T-helper 1 cell treated with Interleukin-12 subunit alpha and Interleukin-12 subunit beta and Interleukin-4 antibody, amounts not matched to agents 30 μg/mL and 1 μg/mL, for 36 hours (primary cell): ENCODE results near the gene HPCAL1.
A peak's percentile ranks its signal among the peaks of the same experiment; 100 is the strongest.

Experiments
- H3K27ac Mint-ChIP-seq: one replicate; pipeline ENCODE4 v1.8.0; 2021; ENCODE audit warnings: mild to moderate bottlenecking, mixed read lengths
- H3K27me3 Mint-ChIP-seq: one replicate; pipeline ENCODE4 v1.8.0; 2021; ENCODE audit warnings: low read depth, mixed read lengths
- H3K36me3 Mint-ChIP-seq: one replicate; pipeline ENCODE4 v1.8.0; 2021; ENCODE audit warnings: low read depth, mixed read lengths
- H3K4me1 Mint-ChIP-seq: one replicate; pipeline ENCODE4 v1.8.0; 2021; ENCODE audit warnings: low read depth, mixed read lengths
- H3K4me3 Mint-ChIP-seq: one replicate; pipeline ENCODE4 v1.8.0; 2021; ENCODE audit warnings: mild to moderate bottlenecking, moderate library complexity, mixed read lengths
- H3K9me3 Mint-ChIP-seq: one replicate; pipeline ENCODE4 v1.8.0; 2021; ENCODE audit warnings: mixed read lengths

Gene HPCAL1

DNA sequence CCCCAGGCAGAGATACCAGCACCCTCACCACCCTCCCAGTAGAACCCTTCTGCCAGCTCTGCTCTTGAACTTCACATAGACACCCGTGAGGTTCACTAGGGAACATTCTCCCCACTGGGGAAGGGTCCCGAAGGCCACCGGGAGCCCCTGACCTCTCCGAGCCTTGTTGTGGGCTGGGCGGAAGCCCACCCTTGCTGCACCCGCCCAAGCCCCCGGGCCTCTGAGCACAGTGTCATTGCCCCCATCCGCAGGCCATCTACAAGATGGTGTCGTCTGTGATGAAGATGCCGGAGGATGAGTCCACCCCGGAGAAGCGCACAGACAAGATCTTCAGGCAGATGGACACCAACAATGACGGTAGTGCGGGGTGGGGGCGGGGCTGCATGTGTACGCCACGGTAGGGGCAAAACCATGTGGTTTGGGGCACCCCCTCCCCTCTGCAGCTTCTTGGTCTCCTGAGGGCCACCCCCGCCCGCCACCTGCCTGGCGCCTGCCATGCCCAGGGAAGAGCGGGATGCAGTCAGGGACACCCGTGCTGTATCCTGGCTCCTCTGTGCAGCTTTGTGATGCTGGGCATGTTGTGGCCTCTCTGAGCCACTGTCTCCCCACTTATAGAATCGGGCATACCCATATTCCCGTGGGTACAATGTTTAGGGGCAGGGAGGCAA lies 120.2 kb downstream of the HPCAL1 start:
- Mint-ChIP-seq H3K4me1 (no peaks in the 10 kb centered on the region), H3K4me3 (no peak overlapping the region), H3K27ac (no peak overlapping the region), H3K27me3 (no peaks in the 10 kb centered on the region), H3K9me3 (no peaks in the 10 kb centered on the region), H3K36me3 (peaks cover 2% of the 10 kb centered on the region)

DNA sequence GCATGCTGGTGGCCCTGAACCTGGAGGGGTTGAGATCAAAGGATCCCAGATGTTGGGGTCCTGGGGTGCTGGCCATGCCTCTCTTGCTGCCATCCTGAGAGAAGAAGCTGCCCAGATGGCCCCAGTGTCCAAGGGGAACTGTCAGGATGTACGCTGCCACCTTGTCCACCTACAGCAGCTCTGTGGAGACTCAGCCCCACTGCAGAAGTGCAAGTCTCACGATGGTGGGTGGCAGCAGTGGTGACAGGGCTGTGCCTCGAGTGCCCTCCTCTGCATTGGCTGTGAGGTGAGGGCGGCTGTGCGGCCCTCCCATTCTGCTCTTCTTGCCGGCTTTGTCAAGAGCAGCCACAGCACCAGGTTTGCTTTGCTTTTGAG lies 120.7 kb downstream of the HPCAL1 start:
- Mint-ChIP-seq H3K27me3 (no peaks in the 10 kb centered on the region), H3K9me3 (no peaks in the 10 kb centered on the region), H3K4me3 (no peak overlapping the region), H3K4me1 (no peaks in the 10 kb centered on the region), H3K36me3 (peaks cover 2% of the 10 kb centered on the region), H3K27ac (no peak overlapping the region)

DNA sequence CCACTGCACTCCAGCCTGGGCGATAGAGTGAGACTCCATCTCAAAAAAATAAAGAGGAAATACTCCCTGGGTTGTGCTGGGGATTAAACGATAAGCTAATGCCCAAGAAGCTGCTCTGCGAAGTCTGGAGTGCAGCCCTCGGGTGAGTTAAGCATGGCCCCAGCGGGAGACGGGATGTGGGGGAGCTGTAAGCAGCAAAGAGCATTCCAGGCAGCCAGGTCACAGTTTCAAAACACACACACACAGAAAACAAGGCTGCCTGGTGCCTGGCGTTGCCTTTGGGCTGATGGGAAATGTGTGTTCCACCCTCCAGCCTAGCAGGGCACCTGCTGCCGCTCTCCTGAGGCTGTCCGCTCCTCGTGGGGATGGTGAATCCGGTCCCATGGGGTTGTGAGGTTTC lies 121.3 kb downstream of the HPCAL1 start:
- Mint-ChIP-seq H3K4me3 (no peak overlapping the region), H3K9me3 (no peaks in the 10 kb centered on the region), H3K27ac (no peak overlapping the region), H3K4me1 (no peaks in the 10 kb centered on the region), H3K36me3 (peaks cover 2% of the 10 kb centered on the region), H3K27me3 (no peaks in the 10 kb centered on the region)

DNA sequence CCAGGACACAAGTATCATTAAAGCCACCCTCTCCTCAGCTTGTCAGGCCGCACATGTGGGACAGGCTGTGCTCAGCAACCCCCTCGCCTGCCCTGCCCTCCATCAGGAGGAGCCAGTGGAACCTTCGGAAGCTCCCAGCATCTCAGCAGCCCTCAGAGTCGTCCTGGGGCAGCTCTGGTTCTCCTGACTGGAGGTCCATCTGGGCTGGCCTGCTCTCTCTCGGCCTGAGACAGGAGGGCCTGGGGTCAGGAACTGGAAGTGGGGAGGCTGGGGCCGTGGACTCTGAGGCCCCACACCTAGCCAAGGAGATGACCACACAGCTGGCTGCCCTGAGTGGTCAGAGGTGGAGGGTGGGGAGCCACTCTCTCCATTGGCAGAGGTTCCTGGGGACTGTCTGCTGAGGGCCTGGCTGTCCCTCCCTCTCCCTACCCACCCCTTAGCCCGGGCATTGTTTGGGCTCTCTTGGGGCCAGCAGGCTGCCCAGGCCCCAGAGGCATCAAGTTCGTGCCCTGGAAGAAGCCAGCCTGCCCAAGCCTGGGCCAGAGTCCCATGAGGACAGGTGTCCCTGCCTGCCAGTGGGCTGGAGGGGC lies 122.3 kb downstream of the HPCAL1 start:
- Mint-ChIP-seq H3K27me3 (no peaks in the 10 kb centered on the region), H3K4me1 (no peaks in the 10 kb centered on the region), H3K27ac (no peak overlapping the region), H3K36me3 (peaks cover 2% of the 10 kb centered on the region), H3K9me3 (no peaks in the 10 kb centered on the region), H3K4me3 (no peak overlapping the region)

DNA sequence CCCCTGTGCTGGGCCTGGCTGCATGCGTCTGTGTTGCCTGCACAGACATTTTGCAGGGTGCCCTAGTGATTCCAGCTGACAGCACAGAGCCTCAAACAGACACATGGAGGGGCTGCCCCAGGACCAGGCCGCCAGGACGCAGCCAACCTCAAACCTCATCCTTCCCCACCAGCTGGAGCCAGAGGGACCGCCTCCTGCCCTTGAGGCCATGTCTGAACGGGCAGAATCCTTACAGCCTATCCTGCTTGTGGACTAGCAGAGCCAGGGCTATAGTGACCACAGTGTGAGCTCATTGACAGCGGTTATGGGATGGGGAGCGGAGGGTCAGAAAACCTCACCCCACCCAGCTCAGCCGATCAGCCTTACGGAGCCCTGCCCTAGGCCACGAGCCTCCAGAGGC lies 123.0 kb downstream of the HPCAL1 start:
- H3K4me1 Mint-ChIP-seq: no peaks in the 10 kb centered on the region
- no peaks in the 10 kb centered on the region for H3K9me3 Mint-ChIP-seq
- H3K27ac Mint-ChIP-seq: no peak overlapping the region
- H3K4me3 Mint-ChIP-seq: no peak overlapping the region
- H3K36me3 Mint-ChIP-seq: peaks cover 2% of the 10 kb centered on the region
- no peaks in the 10 kb centered on the region for H3K27me3 Mint-ChIP-seq

DNA sequence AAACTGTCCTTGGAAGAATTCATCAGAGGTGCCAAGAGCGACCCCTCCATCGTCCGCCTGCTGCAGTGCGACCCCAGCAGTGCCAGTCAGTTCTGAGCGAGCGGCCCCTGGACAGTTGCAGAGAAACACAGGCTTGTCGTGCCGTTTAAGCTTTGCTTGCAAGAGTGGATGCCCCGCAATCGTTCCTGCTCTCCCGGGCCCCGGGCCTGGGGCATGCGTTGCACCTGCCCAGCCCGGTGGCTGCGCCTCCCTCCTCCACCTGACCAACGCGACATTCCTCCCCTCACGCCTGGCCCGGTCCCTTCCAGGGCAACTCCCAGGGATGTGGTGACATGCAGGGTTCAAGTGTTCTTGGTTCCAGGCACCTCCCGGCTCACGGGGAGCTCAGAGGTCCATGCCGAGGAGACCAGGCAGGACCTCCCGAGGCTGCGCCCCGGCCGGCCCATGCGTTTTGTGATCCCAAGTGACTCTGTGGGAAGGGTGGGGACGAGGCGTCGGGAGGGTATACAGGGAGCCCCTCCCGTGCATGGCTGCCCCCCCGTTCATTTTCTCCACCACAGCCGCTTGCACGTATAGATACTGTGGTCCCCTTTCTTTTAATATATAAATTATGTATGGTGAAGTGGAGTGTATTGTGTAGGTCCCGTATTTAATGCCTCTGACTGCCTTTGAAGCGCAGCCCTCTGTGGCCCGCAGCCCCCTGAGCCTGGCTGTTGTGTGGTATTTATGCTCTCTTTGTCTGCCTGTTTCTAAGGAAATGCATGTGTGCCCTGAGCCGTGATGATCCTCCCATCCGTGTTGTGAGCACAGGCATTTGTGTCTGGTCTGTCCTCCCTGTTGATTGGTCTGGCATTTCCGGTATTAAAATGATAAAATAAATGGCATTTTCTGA lies 124.3 kb downstream of the HPCAL1 start:
- Mint-ChIP-seq H3K4me3 (no peak overlapping the region), H3K27ac (no peak overlapping the region), H3K36me3 (no peaks in the 10 kb centered on the region), H3K9me3 (no peaks in the 10 kb centered on the region), H3K27me3 (no peaks in the 10 kb centered on the region), H3K4me1 (no peaks in the 10 kb centered on the region)

DNA sequence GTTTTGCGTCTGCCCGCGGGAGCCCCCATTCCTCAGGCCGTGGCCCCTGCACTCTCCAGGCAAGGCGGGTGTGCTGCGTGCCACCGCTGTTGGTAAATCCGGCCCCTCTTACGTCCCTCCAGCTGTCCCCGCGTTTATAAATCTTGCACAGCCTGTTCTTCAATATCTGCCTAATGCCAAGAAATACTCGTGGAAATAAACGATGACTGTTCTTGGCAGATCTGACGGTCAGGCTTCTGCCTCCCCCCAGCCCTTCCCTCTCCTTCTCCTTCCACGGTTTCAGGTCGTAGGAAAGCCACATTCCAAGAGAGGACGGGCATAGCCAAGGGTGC lies 124.9 kb downstream of the HPCAL1 start:
- Mint-ChIP-seq H3K4me3 (no peak overlapping the region), H3K9me3 (no peaks in the 10 kb centered on the region), H3K4me1 (no peaks in the 10 kb centered on the region), H3K36me3 (no peaks in the 10 kb centered on the region), H3K27ac (no peak overlapping the region), H3K27me3 (no peaks in the 10 kb centered on the region)

DNA sequence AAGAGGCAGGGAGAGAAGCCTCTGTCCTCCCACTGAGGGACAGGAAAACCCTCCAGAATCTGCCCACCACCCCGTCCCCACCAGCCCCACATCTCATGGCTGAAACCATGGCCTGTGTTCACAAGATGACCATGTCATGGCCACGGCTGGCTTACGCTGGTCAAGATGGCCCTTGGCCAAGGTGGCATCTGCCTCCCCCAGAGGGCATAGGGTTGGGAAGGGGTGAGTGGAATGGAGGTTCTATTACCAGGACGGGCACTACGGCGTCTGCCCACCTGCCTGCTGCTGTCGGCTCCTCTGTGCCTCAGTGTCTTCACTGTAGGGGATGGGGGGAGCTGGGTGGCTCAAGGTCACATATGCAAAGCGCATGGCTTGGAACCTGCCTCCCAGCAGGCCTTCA lies 125.7 kb downstream of the HPCAL1 start:
- Mint-ChIP-seq H3K4me3 (no peak overlapping the region), H3K36me3 (no peaks in the 10 kb centered on the region), H3K9me3 (no peaks in the 10 kb centered on the region), H3K4me1 (peaks cover 4% of the 10 kb centered on the region), H3K27ac (no peak overlapping the region), H3K27me3 (peaks cover 4% of the 10 kb centered on the region)

DNA sequence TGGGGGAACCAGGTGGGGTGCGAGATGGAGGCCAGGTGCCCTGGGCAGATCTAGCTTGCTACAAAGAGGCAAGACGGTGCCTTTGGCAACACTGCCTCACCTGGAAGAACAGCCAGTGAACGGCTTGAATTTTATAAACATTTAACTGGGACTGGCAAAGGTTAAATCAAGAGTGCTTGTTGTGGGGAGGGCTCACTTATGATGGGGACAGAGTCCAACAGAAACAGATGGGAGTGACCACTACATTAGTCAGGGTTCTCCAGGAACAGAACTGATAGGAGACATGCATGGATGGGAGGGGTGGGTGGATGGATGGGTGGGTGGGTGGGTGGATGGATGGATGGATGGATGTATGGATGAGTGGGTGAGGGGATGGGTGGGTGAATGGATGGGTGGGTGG lies 126.2 kb downstream of the HPCAL1 start:
- Mint-ChIP-seq H3K27me3 (peaks cover 5% of the 10 kb centered on the region), H3K4me1 (peaks cover 6% of the 10 kb centered on the region), H3K9me3 (no peaks in the 10 kb centered on the region), H3K27ac (no peak overlapping the region), H3K4me3 (no peak overlapping the region), H3K36me3 (no peaks in the 10 kb centered on the region)

DNA sequence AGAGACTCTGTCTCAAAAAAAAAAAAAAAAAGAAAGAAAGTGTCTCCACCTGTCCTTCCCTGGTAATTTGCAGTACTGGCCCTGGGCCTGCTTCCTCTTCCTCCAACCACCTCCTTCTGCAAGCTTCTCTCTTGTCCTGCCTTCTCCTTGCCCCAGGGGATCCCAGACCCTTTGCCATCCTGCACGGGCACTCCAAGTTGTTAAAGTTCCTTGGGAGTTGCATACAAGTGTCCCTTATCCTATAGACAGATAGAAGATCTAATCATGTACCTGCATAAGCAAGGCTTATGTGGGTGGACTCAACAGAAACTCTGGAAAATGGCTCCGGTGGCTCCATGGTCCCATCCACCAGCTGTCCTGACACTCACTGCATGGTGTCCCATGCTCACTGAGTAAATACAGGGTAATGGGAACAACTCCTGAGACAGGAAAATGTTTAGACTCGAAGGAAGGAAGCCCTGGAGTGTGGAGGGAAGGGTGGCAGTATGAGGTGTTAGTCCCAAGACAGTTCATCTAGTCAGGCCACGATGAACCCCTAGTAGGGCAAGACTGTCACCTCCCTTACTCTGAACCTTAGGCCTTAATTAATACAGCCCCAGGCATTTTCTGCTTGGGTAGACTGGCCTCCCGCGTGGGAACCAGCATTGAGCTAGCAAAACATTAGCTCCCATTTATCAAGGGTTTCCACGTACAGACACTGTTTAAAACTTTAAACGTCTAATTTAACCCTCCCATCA lies 128.3 kb downstream of the HPCAL1 start:
- Mint-ChIP-seq H3K9me3 (no peaks in the 10 kb centered on the region), H3K27ac (no peak overlapping the region), H3K4me3 (no peak overlapping the region), H3K36me3 (no peaks in the 10 kb centered on the region), H3K27me3 (peaks cover 5% of the 10 kb centered on the region), H3K4me1 (peaks cover 9% of the 10 kb centered on the region)

DNA sequence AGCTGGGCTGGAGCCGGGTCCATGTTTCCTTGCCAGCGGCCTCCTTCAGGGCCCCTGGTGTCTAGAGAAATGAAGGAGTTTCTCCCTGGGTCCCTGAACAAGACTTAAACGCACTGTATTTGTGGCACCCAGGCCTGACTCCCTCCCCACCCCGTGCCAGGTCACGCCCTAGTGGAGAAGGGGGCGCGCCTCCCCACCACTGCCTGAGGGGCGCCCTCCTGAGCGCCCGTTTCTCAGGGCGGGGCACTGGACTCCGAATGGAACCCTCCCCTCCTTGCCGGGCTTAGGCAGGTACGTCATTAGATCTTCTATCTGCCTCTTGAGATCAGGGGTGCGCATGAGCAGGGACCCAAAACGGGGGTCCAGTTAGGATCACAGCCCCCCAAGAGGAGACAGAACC lies 129.1 kb downstream of the HPCAL1 start:
- Mint-ChIP-seq H3K27ac (peak overlapping the region; percentile 26), H3K4me1 (peaks cover 9% of the 10 kb centered on the region), H3K4me3 (peak overlapping the region; percentile 74), H3K9me3 (no peaks in the 10 kb centered on the region), H3K36me3 (no peaks in the 10 kb centered on the region), H3K27me3 (peaks cover 5% of the 10 kb centered on the region)

DNA sequence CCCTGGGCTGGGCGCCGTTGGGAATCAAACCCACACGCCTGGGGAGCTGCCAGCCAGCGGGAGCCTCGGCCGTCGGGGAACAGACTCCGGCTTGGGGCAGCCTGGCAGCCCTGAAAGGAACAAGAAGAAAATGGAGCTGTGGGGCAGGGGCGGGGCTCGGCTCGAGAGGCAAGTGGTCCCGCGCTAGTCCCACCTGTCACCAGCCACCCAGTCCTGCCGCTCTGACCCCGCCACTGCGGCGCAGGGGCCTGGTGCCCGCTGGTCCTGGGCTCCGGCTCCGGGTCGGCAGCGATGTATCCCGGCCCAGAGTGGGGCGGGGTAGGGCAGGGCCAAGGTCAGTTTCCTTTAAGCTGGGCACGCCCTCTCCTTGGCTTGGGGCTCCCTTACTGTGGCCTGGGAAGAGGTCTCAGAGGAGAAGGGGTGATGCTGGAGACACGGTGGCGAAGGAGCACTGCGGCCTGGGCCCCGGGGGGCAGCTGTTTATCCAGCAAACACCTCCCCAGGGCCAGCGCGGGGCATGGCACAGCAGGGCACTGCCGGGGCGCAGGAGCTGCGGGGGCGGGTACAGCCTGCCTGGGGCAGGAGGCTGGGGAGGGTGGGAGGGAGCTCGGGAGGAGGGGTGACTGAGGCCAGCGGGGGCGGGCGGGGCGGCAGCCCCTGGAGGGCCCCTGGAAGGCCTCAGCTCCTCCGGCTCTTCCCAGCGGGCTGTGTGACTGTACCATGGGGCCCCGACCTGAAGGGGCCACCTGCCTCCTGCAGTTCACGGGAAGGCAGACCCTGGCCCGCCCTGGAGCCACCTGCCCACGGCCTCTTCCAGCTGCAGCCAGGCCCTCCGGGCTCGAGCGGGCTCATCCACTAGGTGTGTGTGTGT lies 129.8 kb downstream of the HPCAL1 start:
- H3K4me1 Mint-ChIP-seq: peaks cover 9% of the 10 kb centered on the region
- H3K27me3 Mint-ChIP-seq: peaks cover 5% of the 10 kb centered on the region
- H3K4me3 Mint-ChIP-seq: peak overlapping the region; percentile 74
- H3K36me3 Mint-ChIP-seq: no peaks in the 10 kb centered on the region
- no peaks in the 10 kb centered on the region for H3K9me3 Mint-ChIP-seq
- peak overlapping the region; percentile 26 for H3K27ac Mint-ChIP-seq

DNA sequence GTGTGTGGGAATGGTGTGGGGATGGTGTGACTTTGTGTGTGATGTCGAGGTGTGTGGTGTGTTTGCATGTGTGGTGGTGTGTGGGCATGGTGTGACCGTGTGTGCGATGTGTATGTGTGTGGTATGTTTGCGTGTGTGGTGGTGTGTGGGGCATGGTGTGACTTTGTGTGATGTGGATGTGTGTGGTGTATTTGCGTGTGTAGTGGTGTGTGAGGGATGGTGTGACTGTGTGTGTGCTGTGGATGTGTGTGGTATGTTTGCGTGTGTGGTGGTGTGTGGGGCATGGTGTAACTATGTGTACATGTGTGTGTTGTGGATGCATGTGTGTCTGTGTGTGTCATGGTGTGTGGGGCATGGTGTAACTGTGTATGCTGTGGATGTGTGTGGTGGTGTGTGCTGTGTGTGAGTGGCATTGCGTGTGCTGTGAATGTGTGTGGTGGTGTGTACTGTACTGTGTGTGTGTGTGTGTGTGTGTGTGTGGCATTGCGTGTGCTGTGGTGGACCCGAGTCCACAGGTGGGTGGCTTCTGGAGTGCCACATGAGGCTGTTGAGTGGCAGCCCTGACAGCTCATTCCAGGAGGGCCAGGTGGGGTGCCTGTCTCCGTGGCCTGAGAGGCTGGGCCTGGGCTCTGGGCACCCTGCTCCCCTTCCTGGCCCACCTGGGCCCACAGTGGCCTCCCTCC lies 130.7 kb downstream of the HPCAL1 start:
- H3K4me1 Mint-ChIP-seq: peaks cover 9% of the 10 kb centered on the region
- H3K4me3 Mint-ChIP-seq: peak overlapping the region; percentile 49
- H3K9me3 Mint-ChIP-seq: no peaks in the 10 kb centered on the region
- no peaks in the 10 kb centered on the region for H3K36me3 Mint-ChIP-seq
- H3K27me3 Mint-ChIP-seq: peaks cover 5% of the 10 kb centered on the region
- peak overlapping the region; percentile 29 for H3K27ac Mint-ChIP-seq
